HG03575 (cell line): ENCODE data around the gene TBXA2R.

Source experiments
- ATAC-seq: cut with Tn5 transposase; IDR thresholded peaks from one replicate; pipeline ENCODE4 v1.9.1; 2021; ENCODE audit not compliant: unreplicated experiment, insufficient number of reproducible peaks, low FRiP score; ENCODE audit errors: extremely low read depth

Gene TBXA2R

GRCh38 chr19:3609779-3610719 lies 3.4 kb upstream of the TBXA2R start:
- no peak for ATAC-seq

- no peak for ATAC-seq
Measured at GRCh38 chr19:3608750-3609322, 2.2 kb upstream of the TBXA2R start.

GRCh38 chr19:3608079-3608641 lies 1.5 kb upstream of the TBXA2R start:
- no peak for ATAC-seq

GRCh38 chr19:3607303-3608078 lies 816 bp upstream of the TBXA2R start:
- ATAC-seq = no peak

- ATAC-seq = no peak
Measured at GRCh38 chr19:3606174-3606689, 443 bp downstream of the TBXA2R start.

GRCh38 chr19:3605770-3606169 lies 905 bp downstream of the TBXA2R start:
- no peak for ATAC-seq

- no peak for ATAC-seq
Measured at GRCh38 chr19:3605361-3605760, 1.3 kb downstream of the TBXA2R start.

GRCh38 chr19:3604987-3605343 lies 1.7 kb downstream of the TBXA2R start:
- no peak for ATAC-seq

GRCh38 chr19:3604227-3604986 lies 2.3 kb downstream of the TBXA2R start:
- no peak for ATAC-seq

- ATAC-seq = no peak
Measured at GRCh38 chr19:3603121-3603811, 3.4 kb downstream of the TBXA2R start.

- no peak for ATAC-seq
Measured at GRCh38 chr19:3601021-3601420, 5.7 kb downstream of the TBXA2R start.

GRCh38 chr19:3599776-3600187 lies 6.9 kb downstream of the TBXA2R start:
- ATAC-seq = no peak

GRCh38 chr19:3595521-3596061 lies 11.1 kb downstream of the TBXA2R start:
- ATAC-seq = no peak

- ATAC-seq = no peak
Measured at GRCh38 chr19:3593156-3593555, 13.5 kb downstream of the TBXA2R start.

GRCh38 chr19:3591876-3592613 lies 14.6 kb downstream of the TBXA2R start:
- ATAC-seq = no peak

GRCh38 chr19:3590991-3591659 lies 15.6 kb downstream of the TBXA2R start:
- no peak for ATAC-seq

GRCh38 chr19:3589949-3590348 lies 16.7 kb downstream of the TBXA2R start:
- no peak for ATAC-seq
